Uterus (tissue), 2 donors: Measurements from ENCODE around the gene STRADA.

Source experiments
- CTCF ChIP-seq, 4 experiments: fragments of 200-600 bp in 2 of 4; fragments of 450-650 bp in 2 of 4; sonication (generic) in 2 of 4; IDR thresholded peaks; one replicate each; pipeline ENCODE4 v1.5.1; 2016 to 2019; ENCODE audit warnings: antibody characterized with exemption in 4 of 4, mild to moderate bottlenecking in 2 of 4, moderate library complexity in 1 of 4
- POLR2A ChIP-seq, 2 donors: fragments of 450-650 bp; IDR thresholded peaks; one replicate each; pipeline ENCODE4 v1.6.1; 2016; ENCODE audit warnings: antibody characterized with exemption in 2 of 2, mild to moderate bottlenecking in 1 of 2, moderate library complexity in 1 of 2

DNA sequence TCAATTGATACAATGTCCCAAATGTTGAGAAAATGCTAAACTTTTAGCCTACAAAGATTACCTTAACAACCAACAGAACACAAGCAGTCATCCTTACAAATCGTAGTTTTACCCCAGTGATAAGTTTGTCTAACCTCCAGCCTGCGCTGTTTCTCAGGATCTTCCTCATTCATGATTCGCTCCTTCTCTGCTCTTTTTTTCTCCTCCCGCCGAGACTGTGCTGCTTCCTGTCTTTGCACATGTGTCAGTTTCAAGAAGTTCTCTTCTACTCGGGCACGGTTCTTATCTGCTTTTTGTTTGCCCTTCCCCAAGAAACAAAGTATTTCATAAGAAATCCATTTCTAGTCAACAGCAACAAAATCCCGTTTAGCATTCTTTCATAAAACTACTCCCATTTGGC is 10.2 kb upstream of the STRADA start:
- TF ChIP-seq CTCF (IDR thresholded peaks at IDR 0.05), result no peak
- no peak for TF ChIP-seq POLR2A (IDR thresholded peaks at IDR 0.05)
